ENCODE results near the gene PLCB1. TPM values are rescaled to one million over a fixed set of nuclear protein-coding genes. Genes with fewer than 3 reads are reported as not detected.

The PLCB1 gene
- total RNA-seq, 1 experiment from 2014 or later, result 6.8 TPM

GRCh38 chr20:8361779-8362178 is 229.7 kb downstream of the PLCB1 start:
- CTCF ChIA-PET, result no interaction called here
- Histone ChIP-seq H3K9me3 (ENCODE audit: low read depth, low read length, poor library complexity, severe bottlenecking) (no peaks in the 10 kb centered on the region), H3K4me1 (ENCODE audit: insufficient read depth, low read length, poor library complexity, severe bottlenecking) (no peaks in the 10 kb centered on the region), H3K27ac (ENCODE audit: low read depth, low read length, poor library complexity, severe bottlenecking) (no peak overlapping the region), H3K27me3 (replicated peaks; ENCODE audit: insufficient read depth, low read depth, low read length, poor library complexity) (no peaks in the 10 kb centered on the region), H3K4me3 (ENCODE audit: low read depth, low read length, poor library complexity, severe bottlenecking) (no peak overlapping the region), H3K36me3 (ENCODE audit: insufficient read depth, low read length, poor library complexity, severe bottlenecking) (no peaks in the 10 kb centered on the region)
- BruUV-seq (replicated peaks), result no TSS peak
- TF ChIP-seq CTCF (conservative IDR thresholded peaks at IDR 0.05; ENCODE audit: low read depth, low read length) (no peak), EZH2 (IDR thresholded peaks at IDR 0.05; ENCODE audit: borderline replicate concordance, low read depth, low read length, poor library complexity, severe bottlenecking) (no peak)
- POLR2A ChIA-PET (ENCODE audit: low non-redundant PET), result no interaction called here
- intact Hi-C loops (cut with micrococcal nuclease; ENCODE audit: unreplicated experiment), result no loop called here
- DNase-seq (ENCODE audit: low spot score), result no peak

DNA sequence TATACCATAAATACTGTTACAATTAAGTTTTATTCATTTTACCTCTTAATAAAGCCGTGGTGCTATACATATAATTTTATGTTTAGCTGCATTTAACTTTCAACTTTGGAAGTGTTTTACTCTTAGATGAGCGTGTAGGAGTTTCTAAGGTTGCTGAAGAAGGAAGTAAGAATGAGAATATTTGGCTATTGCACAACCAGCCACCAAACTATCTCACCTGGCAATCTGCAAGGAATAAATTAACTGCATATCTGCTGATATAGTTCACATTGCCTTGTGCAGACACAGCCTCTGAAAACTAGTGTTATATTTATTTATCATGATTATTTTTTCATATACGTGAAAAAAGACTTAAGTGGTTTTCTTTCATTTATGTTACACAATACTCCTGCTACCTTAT is 230.4 kb downstream of the PLCB1 start:
- no TSS peak for BruUV-seq (replicated peaks)

GRCh38 chr20:8363970-8364733 is 232.1 kb downstream of the PLCB1 start:
- Histone ChIP-seq H3K9me3 (ENCODE audit: low read depth, low read length, poor library complexity, severe bottlenecking) (no peaks in the 10 kb centered on the region), H3K27ac (ENCODE audit: low read depth, low read length, poor library complexity, severe bottlenecking) (no peak overlapping the region), H3K4me1 (ENCODE audit: insufficient read depth, low read length, poor library complexity, severe bottlenecking) (no peaks in the 10 kb centered on the region), H3K36me3 (ENCODE audit: insufficient read depth, low read length, poor library complexity, severe bottlenecking) (no peaks in the 10 kb centered on the region), H3K4me3 (ENCODE audit: low read depth, low read length, poor library complexity, severe bottlenecking) (no peak overlapping the region), H3K27me3 (replicated peaks; ENCODE audit: insufficient read depth, low read depth, low read length, poor library complexity) (no peaks in the 10 kb centered on the region)
- CTCF ChIA-PET, result no interaction called here
- no peak for DNase-seq (ENCODE audit: low spot score)
- no TSS peak for BruUV-seq (replicated peaks)
- POLR2A ChIA-PET (ENCODE audit: low non-redundant PET), result no interaction called here
- TF ChIP-seq EZH2 (IDR thresholded peaks at IDR 0.05; ENCODE audit: borderline replicate concordance, low read depth, low read length, poor library complexity, severe bottlenecking) (no peak), CTCF (conservative IDR thresholded peaks at IDR 0.05; ENCODE audit: low read depth, low read length) (no peak)
- intact Hi-C loops (cut with micrococcal nuclease; ENCODE audit: unreplicated experiment), result no loop called here

More for the DNA sequence above, 230.4 kb downstream of the PLCB1 start:
- TF ChIP-seq EZH2 (IDR thresholded peaks at IDR 0.05; ENCODE audit: borderline replicate concordance, low read depth, low read length, poor library complexity, severe bottlenecking) (no peak), CTCF (conservative IDR thresholded peaks at IDR 0.05; ENCODE audit: low read depth, low read length) (no peak)
- ChIA-PET CTCF (no interaction called here), POLR2A (ENCODE audit: low non-redundant PET) (no interaction called here)
- Histone ChIP-seq H3K36me3 (ENCODE audit: insufficient read depth, low read length, poor library complexity, severe bottlenecking) (no peaks in the 10 kb centered on the region), H3K27ac (ENCODE audit: low read depth, low read length, poor library complexity, severe bottlenecking) (no peak overlapping the region), H3K4me1 (ENCODE audit: insufficient read depth, low read length, poor library complexity, severe bottlenecking) (no peaks in the 10 kb centered on the region), H3K4me3 (ENCODE audit: low read depth, low read length, poor library complexity, severe bottlenecking) (no peak overlapping the region), H3K9me3 (ENCODE audit: low read depth, low read length, poor library complexity, severe bottlenecking) (no peaks in the 10 kb centered on the region), H3K27me3 (replicated peaks; ENCODE audit: insufficient read depth, low read depth, low read length, poor library complexity) (no peaks in the 10 kb centered on the region)
- no peak for DNase-seq (ENCODE audit: low spot score)
- intact Hi-C loops (cut with micrococcal nuclease; ENCODE audit: unreplicated experiment), result no loop called here
